HepG2 (cell line): ENCODE results near the gene PRSS33. TPM values are rescaled to one million over a fixed set of nuclear protein-coding genes. Genes with fewer than 3 reads are reported as not detected.

Experiments
- BHLHE40 ChIP-seq: IDR thresholded peaks from 2 replicates; pipeline ENCODE4 v1.6.1; 2011; ENCODE audit warnings: low read length, improper control_type of control experiment
- GATAD2A ChIP-seq: IDR thresholded peaks from 2 replicates; pipeline ENCODE4 v1.6.1; 2016
- HES4 ChIP-seq: sonication (generic); formaldehyde crosslinking; IDR thresholded peaks from 2 replicates; pipeline ENCODE4 v1.9.0; 2021; ENCODE audit warnings: mild to moderate bottlenecking, missing genetic modification reagents, borderline replicate concordance
- IRF2 ChIP-seq: IDR thresholded peaks from 2 replicates; pipeline ENCODE4 v1.6.1; 2018; ENCODE audit warnings: missing genetic modification reagents, missing compliant biosample characterization
- KDM1A ChIP-seq: IDR thresholded peaks from 2 replicates; pipeline ENCODE4 v1.6.1; 2016; ENCODE audit warnings: missing compliant biosample characterization
- MAFG ChIP-seq: sonication (generic); formaldehyde crosslinking; IDR thresholded peaks from 2 replicates; pipeline ENCODE4 v1.5.1; 2020; ENCODE audit warnings: mild to moderate bottlenecking, missing genetic modification reagents
- MYNN ChIP-seq: sonication (generic); formaldehyde crosslinking; IDR thresholded peaks from 2 replicates; pipeline ENCODE4 v1.4.0; 2020; ENCODE audit warnings: mild to moderate bottlenecking, low read depth, missing genetic modification reagents
- NR2C2 ChIP-seq: sonication (generic); formaldehyde crosslinking; IDR thresholded peaks from 2 replicates; pipeline ENCODE4 v1.4.0; 2020; ENCODE audit warnings: missing genetic modification reagents, mild to moderate bottlenecking, moderate library complexity, borderline replicate concordance
- POGK ChIP-seq: sonication (generic); formaldehyde crosslinking; conservative IDR thresholded peaks from 2 replicates; pipeline ENCODE4 v1.8.0; 2022; ENCODE audit warnings: mild to moderate bottlenecking, moderate library complexity, missing genetic modification reagents
- RARA ChIP-seq: IDR thresholded peaks from 2 replicates; pipeline ENCODE4 v1.6.1; 2016; ENCODE audit warnings: missing genetic modification reagents, missing compliant biosample characterization
- ZNF180 ChIP-seq: sonication (generic); formaldehyde crosslinking; IDR thresholded peaks from 2 replicates; pipeline ENCODE4 v1.4.0; 2020; ENCODE audit warnings: low read depth, missing genetic modification reagents, borderline replicate concordance
- ZNF24 ChIP-seq: fragments of 450-650 bp; IDR thresholded peaks from 2 replicates; pipeline ENCODE4 v1.6.1; 2017; ENCODE audit warnings: antibody characterized with exemption, mild to moderate bottlenecking
- ZNF329 ChIP-seq: sonication (generic); formaldehyde crosslinking; IDR thresholded peaks from 2 replicates; pipeline ENCODE4 v1.9.0; 2021; ENCODE audit warnings: low read depth, mild to moderate bottlenecking, missing genetic modification reagents
- ZNF367 ChIP-seq: sonication (generic); formaldehyde crosslinking; IDR thresholded peaks from 2 replicates; pipeline ENCODE4 v1.4.0; 2020; ENCODE audit warnings: missing genetic modification reagents, borderline replicate concordance
- ZNF543 ChIP-seq: sonication (generic); formaldehyde crosslinking; IDR thresholded peaks from 2 replicates; pipeline ENCODE4 v1.4.0; 2020; ENCODE audit warnings: mild to moderate bottlenecking, missing genetic modification reagents
- ZNF790 ChIP-seq: sonication (generic); formaldehyde crosslinking; IDR thresholded peaks from 2 replicates; pipeline ENCODE4 v1.8.0; 2022; ENCODE audit warnings: missing genetic modification reagents, mild to moderate bottlenecking, borderline replicate concordance
- ZNF879 ChIP-seq: sonication (generic); formaldehyde crosslinking; IDR thresholded peaks from 2 replicates; pipeline ENCODE4 v1.8.1; 2023; ENCODE audit warnings: missing genetic modification reagents
- ZSCAN25 ChIP-seq: sonication (generic); formaldehyde crosslinking; IDR thresholded peaks from 2 replicates; pipeline ENCODE4 v1.8.0; 2022; ENCODE audit warnings: mild to moderate bottlenecking, missing genetic modification reagents
- polyA plus RNA-seq, 8 experiments: library from polyadenylated mRNA; depleted of rRNA in 3 of 8; stranded (reverse) in 7 of 8; unstranded in 1 of 8; fragments of >200 nt; fragmentation: Illumina TruSeq in 4 of 8; extraction: Trizol in 4 of 8; gene quantifications; 2 replicates each; pipeline versions ENCODE4 v1.2.1 to v1.2.3, GENCODE V29; 2011 to 2016; ENCODE audit warnings: low read depth in 4 of 8, missing spikeins in 1 of 8, mixed read lengths in 1 of 8; ENCODE audit not compliant: insufficient read depth in 1 of 8
- total RNA-seq, 5 experiments: library from RNA; depleted of rRNA; stranded (reverse); fragments of >200 nt; fragmentation: Illumina TruSeq; extraction: Trizol; gene quantifications; 2 replicates each; pipeline ENCODE4 v1.2.3, GENCODE V29; 2016; ENCODE audit warnings: low read depth in 1 of 5
- TF ChIP-seq, protein P1 (sequence below): IDR thresholded peaks from 2 replicates; pipeline ENCODE4 v1.6.1; 2016
- TF ChIP-seq, protein P2 (sequence below): IDR thresholded peaks from 2 replicates; pipeline ENCODE4 v1.6.1; 2016; ENCODE audit warnings: low read depth, borderline replicate concordance
- TF ChIP-seq, protein P3 (sequence below): sonication (generic); formaldehyde crosslinking; IDR thresholded peaks from 2 replicates; pipeline ENCODE4 v1.4.0; 2020; ENCODE audit warnings: missing genetic modification reagents, borderline replicate concordance
- TF ChIP-seq, protein P4 (sequence below): sonication (generic); formaldehyde crosslinking; IDR thresholded peaks from 2 replicates; pipeline ENCODE4 v1.9.0; 2022; ENCODE audit warnings: missing genetic modification reagents, mild to moderate bottlenecking, borderline replicate concordance

PRSS33 gene
- total and polyA plus RNA-seq, 2 of the 13 experiments (the other 11 are each of a cell fraction or from before 2014, with no cell fraction given) = not detected

GRCh38 chr16:2752035-2752849 is 35.1 kb downstream of the PRSS33 start, which contains the start of gene SRRM2 (continued):
- TF ChIP-seq NR2C2 (CRISPR knock-in tag) (peak; percentile 95), IRF2 (CRISPR knock-in tag) (peak; percentile 88), ZNF24 (no peak), BHLHE40 (0 out of 2 replicates have a peak, but pooled peaks have one; percentile 7), ZNF879 (CRISPR knock-in tag) (peak; percentile 85; the same call in 1 of the 2 replicates), ZNF367 (CRISPR knock-in tag) (peak; percentile 70; the same call in 1 of the 2 replicates), ZNF180 (CRISPR knock-in tag) (no peak), MAFG (no peak), ZNF329 (CRISPR knock-in tag) (peak; percentile 69; the same call in 1 of the 2 replicates), RARA (CRISPR knock-in tag) (no peak), ZNF790 (CRISPR knock-in tag) (no peak; the same call in 1 of the 2 replicates), MYNN (CRISPR knock-in tag) (no peak), KDM1A (CRISPR knock-in tag) (no peak), ZSCAN25 (CRISPR knock-in tag) (peak; percentile 68), GATAD2A (no peak), HES4 (CRISPR knock-in tag) (peak; percentile 0; the same call in 1 of the 2 replicates), ZNF543 (CRISPR knock-in tag) (peak; percentile 90), POGK (CRISPR knock-in tag) (no peak; the same call in none of the 2 replicates)
- TF ChIP-seq, protein P1, sequence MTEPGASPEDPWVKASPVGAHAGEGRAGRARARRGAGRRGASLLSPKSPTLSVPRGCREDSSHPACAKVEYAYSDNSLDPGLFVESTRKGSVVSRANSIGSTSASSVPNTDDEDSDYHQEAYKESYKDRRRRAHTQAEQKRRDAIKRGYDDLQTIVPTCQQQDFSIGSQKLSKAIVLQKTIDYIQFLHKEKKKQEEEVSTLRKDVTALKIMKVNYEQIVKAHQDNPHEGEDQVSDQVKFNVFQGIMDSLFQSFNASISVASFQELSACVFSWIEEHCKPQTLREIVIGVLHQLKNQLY = no peak; the same call in 1 of the 2 replicates
- TF ChIP-seq, protein P2, sequence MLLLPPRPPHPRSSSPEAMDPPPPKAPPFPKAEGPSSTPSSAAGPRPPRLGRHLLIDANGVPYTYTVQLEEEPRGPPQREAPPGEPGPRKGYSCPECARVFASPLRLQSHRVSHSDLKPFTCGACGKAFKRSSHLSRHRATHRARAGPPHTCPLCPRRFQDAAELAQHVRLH (CRISPR knock-in tag) = no peak
- TF ChIP-seq, protein P3, sequence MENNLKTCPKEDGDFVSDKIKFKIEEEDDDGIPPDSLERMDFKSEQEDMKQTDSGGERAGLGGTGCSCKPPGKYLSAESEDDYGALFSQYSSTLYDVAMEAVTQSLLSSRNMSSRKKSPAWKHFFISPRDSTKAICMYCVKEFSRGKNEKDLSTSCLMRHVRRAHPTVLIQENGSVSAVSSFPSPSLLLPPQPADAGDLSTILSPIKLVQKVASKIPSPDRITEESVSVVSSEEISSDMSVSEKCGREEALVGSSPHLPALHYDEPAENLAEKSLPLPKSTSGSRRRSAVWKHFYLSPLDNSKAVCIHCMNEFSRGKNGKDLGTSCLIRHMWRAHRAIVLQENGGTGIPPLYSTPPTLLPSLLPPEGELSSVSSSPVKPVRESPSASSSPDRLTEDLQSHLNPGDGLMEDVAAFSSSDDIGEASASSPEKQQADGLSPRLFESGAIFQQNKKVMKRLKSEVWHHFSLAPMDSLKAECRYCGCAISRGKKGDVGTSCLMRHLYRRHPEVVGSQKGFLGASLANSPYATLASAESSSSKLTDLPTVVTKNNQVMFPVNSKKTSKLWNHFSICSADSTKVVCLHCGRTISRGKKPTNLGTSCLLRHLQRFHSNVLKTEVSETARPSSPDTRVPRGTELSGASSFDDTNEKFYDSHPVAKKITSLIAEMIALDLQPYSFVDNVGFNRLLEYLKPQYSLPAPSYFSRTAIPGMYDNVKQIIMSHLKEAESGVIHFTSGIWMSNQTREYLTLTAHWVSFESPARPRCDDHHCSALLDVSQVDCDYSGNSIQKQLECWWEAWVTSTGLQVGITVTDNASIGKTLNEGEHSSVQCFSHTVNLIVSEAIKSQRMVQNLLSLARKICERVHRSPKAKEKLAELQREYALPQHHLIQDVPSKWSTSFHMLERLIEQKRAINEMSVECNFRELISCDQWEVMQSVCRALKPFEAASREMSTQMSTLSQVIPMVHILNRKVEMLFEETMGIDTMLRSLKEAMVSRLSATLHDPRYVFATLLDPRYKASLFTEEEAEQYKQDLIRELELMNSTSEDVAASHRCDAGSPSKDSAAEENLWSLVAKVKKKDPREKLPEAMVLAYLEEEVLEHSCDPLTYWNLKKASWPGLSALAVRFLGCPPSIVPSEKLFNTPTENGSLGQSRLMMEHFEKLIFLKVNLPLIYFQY (CRISPR knock-in tag) = no peak
- TF ChIP-seq, protein P4, sequence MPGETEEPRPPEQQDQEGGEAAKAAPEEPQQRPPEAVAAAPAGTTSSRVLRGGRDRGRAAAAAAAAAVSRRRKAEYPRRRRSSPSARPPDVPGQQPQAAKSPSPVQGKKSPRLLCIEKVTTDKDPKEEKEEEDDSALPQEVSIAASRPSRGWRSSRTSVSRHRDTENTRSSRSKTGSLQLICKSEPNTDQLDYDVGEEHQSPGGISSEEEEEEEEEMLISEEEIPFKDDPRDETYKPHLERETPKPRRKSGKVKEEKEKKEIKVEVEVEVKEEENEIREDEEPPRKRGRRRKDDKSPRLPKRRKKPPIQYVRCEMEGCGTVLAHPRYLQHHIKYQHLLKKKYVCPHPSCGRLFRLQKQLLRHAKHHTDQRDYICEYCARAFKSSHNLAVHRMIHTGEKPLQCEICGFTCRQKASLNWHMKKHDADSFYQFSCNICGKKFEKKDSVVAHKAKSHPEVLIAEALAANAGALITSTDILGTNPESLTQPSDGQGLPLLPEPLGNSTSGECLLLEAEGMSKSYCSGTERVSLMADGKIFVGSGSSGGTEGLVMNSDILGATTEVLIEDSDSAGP (CRISPR knock-in tag) = peak; percentile 81; the same call in 1 of the 2 replicates
